Stimulated activated CD8-positive, alpha-beta memory T cell treated with anti-CD3 and anti-CD28 coated beads, Interleukin-7, amount 100 ng/mL, for 1 hour (primary cell): ENCODE data around the gene JSRP1.
"Not testable (repeated sequence)": the region's sequence is repeated elsewhere in the genome, so short reads cannot be mapped to it uniquely, and the experiment has no call there.

Experiments
- DNase-seq, 2 donors: peaks; one replicate each; pipeline ENCODE4 v3.0.0-alpha.2; 2020; ENCODE audit warnings: low read depth in 2 of 2

Gene JSRP1

GRCh38 chr19:2282062-2282861, 26.0 kb upstream of the JSRP1 start, which contains the start of gene PEAK3:
TSS of gene PEAK3 (minus strand) at chr19:2282175. CDS start at chr19:2280931, 1,244 bp downstream.
- no peak for DNase-seq

DNA sequence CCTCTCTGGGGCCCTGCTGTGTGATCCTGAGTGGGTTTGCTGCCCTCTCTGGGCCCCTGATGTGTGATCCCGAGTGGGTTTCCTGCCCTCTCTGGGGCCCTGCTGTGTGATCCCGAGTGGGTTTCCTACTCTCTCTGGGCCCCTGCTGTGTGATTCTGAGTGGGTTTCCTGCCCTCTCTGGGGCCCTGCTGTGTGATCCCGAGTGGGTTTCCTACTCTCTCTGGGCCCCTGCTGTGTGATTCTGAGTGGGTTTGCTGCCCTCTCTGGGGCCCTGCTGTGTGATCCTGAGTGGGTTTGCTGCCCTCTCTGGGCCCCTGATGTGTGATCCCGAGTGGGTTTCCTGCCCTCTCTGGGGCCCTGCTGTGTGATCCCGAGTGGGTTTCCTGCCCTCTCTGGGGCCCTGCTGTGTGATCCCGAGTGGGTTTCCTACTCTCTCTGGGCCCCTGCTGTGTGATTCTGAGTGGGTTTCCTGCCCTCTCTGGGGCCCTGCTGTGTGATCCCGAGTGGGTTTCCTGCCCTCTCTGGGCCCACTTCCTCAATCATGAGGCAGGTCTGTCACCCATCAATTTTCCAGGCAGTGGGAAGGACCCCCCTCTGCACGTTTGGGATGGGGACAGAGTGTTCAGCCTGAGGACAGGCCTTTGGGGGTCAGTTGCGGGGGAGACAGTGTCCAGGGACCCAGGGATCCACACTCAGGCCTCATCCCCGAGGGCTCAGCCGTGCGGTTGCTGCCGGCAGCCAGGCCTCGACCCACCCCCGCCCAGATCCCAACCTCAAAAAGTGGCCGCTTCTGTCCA, 25.2 kb upstream of the JSRP1 start:
- not testable (repeated sequence) for DNase-seq

GRCh38 chr19:2280633-2281264, 24.5 kb upstream of the JSRP1 start:
- no peak for DNase-seq

- no peak for DNase-seq
These were observed 22.4 kb upstream of the JSRP1 start for GRCh38 chr19:2278459-2279158.

- DNase-seq, result no peak
These were observed 20.9 kb upstream of the JSRP1 start for GRCh38 chr19:2277138-2277537.

GRCh38 chr19:2276429-2276986, 20.3 kb upstream of the JSRP1 start:
- no peak for DNase-seq

GRCh38 chr19:2275588-2276428, 19.6 kb upstream of the JSRP1 start:
- DNase-seq, result no peak

- DNase-seq, result no peak
These were observed 18.8 kb upstream of the JSRP1 start for GRCh38 chr19:2274931-2275535.

GRCh38 chr19:2274185-2274711, 18.0 kb upstream of the JSRP1 start:
- DNase-seq, result no peak

DNA sequence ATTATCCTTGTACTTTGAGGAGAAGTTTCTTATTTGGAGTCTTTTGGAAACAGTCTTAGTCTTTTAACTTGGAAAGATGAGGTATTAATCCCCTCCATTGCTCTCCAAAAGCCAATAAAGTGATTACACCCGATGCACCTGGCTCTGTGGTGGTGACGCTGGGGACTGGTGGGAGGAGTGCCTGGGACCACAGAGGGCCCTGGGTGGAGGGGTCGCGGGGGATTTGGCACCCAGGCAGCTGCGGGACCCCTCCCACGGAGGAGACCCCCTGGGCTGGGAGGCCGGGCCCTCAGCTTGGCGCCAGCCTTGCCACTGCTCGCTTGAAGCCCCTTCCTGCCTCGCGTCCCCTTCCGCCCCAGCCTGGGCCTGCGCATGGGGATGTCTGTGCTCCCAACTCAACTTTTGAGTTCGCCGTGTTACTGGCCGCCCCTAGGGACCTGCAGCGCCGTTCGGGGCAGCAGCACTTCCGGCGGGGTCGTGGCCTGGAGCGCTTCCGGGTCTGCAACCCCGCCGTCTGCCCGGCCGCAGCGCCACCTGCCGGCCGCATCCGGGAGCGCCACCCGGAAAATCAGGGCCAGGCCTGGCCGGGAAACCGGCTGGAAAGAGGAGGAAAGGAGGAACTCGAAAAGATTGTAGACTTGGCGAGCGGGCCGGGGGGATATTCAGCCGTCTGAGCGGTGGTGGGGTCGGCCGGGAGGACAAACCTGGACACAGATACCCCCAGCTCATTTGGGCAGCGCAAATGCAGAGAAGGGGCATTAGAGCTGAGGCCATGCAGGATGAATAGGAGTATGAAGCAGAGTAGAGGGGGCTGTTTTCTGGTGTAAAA, 17.4 kb upstream of the JSRP1 start:
- peak; percentile 49 to 51 for DNase-seq

DNA sequence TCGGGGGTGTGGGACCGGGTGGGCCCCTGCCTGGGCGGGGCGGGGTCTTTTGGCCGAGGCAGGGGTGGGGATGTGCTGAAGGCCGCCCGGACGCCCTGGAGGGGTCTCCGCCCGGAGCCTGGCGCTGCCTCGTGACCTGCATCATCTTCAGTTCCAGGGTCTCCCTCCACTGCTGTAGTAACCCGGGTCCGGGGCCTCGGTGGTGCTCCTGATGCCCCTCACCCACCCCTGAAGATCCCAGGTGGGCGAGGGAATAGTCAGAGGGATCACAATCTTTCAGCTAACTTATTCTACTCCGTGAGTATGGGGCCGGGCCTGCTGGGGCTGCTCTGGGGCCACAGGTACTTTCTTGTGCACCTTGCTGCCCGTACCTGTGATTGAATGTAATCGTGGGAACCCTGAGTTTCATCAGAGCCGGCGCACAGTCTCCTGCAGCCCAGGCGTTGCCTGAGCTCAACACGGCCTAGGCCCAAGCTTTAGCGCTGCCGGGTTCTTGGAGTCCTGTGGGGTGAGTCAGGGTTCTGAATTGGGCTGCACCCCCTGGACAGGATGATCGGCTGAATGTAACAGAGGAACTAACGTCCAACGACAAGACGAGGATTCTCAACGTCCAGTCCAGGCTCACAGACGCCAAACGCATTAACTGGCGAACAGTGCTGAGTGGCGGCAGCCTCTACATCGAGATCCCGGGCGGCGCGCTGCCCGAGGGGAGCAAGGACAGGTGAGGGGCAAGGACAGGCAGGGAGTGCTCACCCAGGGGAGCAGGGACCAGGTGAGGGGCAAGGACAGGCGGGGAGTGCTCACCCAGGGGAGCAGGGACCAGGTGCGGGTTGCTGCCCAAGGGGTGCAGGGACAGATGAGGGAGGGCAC, 15.3 kb upstream of the JSRP1 start:
- no peak for DNase-seq

DNA sequence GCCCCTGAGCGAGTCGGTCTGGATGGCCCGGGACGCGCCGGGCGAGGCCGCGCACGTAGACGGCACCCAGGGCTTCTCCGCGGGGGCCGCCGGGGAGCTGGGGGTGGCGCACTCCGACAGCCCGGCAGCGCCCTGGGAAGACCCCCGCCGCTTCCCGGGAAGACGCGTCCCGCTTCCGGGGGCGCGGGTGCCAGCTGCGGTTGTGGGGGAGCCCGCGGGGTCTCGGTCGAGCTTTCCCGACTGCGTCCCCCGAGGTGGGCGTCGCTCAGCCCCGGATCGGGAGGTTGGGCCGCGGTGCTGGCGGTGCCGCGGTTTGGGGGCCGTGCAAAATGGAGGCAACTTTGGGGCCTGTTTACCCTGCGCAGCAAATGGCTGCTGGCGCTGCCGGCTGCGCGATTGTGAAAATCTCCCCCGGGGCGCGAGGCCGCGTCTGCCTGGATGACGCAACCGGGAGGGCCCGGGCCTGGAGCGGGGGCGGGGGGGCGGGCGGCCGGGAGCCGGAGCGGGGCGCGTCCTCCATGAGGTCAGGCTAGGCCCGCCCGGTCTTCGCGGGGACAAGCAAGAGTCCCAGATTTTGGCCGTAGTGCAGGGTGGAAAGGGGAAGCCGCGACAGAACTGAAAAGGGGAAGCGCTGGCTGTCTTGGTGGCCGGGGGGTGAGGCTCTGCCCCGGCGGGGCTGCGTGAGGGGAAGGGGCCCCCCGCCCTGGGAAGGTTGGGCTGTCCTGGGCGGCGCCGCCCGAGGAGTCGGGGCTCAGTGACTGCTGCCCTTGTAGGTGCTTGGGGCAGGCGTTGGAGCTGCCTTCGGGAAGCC, 14.4 kb upstream of the JSRP1 start:
- peak in 1 of 2 donors; percentile 41 for DNase-seq

DNA sequence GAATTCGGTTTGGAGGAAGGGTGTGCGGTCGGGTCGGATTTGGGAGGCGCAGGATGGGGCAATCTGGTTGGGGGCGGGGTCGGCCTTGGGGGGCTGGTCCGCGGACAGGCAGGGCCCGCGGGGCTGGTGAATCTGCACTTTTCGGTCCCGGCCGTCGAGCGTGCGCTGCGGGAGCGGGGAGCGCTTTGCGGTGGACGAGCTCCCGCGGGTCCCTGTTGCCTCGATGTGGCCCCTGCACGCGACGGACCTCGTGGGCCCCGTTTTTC, 13.9 kb upstream of the JSRP1 start:
- DNase-seq, result no peak

DNA sequence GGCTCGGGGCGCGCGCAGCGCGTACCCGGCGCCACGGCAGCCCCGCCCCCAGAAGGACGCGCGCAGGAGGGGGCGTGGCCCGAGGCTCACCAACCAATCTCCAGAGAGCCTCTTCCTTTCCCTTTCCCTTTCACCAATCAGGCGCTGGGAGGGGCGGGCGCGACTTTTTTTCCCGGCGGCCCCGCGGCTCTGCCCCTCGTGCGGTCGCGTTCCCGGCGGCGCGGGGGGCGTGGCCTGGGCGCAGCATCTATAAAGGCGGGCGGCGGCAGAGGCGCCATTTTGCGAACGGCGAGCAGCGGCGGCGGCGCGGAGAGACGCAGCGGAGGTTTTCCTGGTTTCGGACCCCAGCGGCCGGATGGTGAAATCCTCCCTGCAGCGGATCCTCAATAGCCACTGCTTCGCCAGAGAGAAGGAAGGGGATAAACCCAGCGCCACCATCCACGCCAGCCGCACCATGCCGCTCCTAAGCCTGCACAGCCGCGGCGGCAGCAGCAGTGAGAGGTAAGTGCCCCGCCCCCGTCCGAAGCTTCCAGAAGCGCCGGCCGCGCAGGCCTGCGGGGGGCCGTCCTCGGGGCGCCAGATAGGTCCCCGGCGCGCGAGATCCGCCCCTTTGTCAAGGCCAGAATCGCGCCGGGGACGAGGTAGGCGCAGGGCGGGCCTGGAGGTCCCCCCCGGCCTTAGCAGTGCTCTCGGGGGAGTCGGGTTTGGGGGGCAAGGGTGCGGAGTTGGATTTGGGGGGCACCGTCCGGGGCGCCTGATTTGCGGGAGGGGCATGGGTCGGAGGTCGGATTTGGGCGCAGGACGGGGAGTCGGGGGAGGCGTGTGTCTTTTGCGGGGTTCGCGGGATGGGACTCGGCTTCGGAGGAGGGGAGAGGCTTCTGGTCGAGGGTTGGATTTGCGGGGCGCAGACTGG, 13.3 kb upstream of the JSRP1 start:
- peak; percentile 98 for DNase-seq

DNA sequence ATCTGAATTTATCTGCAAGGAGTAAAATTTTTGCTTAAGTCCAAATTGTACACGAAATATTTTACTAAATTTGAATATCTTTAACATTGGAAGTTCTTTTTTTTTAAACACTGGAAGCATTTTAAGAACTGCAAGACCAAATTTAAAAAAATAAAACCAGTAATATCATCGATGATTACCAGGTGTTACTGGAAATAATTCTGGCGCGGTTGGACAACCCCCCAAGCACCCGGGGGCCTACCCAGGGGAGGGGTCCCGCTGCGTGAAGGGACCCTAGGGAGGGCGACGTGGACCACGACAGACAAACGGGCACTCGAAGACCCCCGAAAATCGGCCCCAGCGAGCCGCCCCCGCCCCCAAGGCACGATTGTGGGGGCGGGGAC, 12.6 kb upstream of the JSRP1 start:
- no peak for DNase-seq

GRCh38 chr19:2268480-2268830, 12.2 kb upstream of the JSRP1 start:
- DNase-seq, result no peak
